Measurements from ENCODE around the gene ORAI2. TPM values are rescaled to one million over a fixed set of nuclear protein-coding genes. Genes with fewer than 3 reads are reported as not detected.

Gene ORAI2
- polyA plus RNA-seq, 3 donors: 5.4 to 17.8 (median 11.6) TPM

DNA sequence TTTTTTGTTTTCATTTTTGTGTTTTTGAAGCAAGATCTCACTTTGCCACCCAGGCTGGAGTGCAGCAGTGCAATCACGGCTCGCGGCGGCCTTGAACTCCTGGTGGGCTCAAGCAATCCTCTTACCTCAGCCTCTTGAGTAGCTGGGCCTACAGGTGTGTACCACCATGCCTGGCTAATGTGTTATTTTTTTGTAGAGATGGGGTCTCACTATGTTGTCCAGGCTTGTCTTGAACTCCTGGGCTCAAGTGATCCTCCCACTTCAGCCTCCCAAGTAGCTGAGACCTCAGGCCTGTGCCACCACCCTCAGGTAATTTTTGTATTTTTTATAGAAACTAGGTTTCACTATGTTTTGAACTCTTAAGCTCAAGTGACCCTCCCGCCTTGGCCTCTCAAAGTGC is 22.5 kb upstream of the ORAI2 start:
- H3K27ac ChIP-seq (ENCODE audit: low read depth, low read length): no peak overlapping the region
- WGBS, 3 donors: 95 to 98% (median 97%) methylated on average over 5 of the region's 5 CpGs

DNA sequence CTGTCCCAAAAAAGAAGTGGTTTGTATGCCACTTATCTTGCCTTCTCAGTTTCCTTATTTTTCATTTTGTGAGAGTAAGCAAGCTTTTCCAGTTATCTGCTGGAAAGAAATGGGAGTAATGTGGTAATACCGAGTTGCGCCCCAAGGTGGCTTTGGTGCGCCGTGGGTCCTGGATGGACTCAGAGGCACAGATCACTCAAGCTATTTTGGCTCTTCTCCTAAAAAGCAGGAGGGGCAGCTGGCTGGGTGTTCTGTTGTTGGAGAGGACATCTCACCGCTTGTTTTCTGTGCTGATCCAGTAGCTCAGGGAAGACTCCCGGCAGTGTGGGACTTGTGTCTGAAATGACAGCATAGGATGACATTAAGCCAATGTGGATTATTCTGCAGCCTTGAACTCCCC is 20.8 kb upstream of the ORAI2 start:
- no peak overlapping the region for H3K27ac ChIP-seq (ENCODE audit: low read depth, low read length)
- WGBS, 3 donors: 43 to 69% (median 55%) methylated on average over 6 of the region's 6 CpGs

DNA sequence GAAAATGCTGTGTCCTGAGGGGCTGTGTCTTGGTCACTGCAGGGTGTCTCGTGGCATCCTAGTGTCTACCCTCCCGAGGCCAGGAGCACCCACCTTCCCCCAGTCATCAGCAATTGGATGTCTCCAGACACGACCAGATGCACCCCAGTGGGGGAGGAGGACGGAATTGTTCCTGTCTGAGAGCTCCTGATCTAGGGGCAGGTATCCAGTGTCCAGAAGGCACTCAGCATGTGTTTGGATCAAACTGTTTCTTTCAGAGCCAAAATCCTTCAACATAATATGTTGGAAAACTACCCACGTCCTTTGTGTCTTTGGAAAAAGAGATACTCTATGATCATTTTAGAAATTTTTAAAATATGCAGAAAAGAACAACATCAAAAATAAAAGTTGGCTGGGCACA is 20.3 kb upstream of the ORAI2 start:
- 71 to 82% (median 79%) methylated on average over 5 of the region's 5 CpGs for WGBS, 3 donors
- no peak overlapping the region for H3K27ac ChIP-seq (ENCODE audit: low read depth, low read length)

DNA sequence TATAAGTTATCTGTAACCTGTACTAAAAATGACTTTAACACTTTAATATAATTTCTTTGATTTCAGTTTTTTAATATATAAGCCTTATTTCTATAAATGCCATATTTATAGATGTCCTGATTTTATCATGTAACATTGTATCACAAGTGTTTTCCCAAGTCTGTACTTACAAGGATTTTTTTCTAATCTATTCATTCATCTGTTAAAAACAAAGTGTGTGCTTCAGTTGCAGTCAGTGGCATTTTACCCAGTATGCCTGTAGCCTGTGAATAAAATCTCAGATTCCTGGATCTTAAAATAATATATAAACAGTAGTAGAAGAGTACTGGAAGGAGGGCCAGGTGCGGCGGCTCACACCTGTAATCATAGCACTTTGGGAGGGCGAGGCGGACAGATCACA is 19.8 kb upstream of the ORAI2 start:
- no peak overlapping the region for H3K27ac ChIP-seq (ENCODE audit: low read depth, low read length)
- WGBS, 3 donors: 95 to 97% (median 96%) methylated on average over 4 of the region's 4 CpGs

DNA sequence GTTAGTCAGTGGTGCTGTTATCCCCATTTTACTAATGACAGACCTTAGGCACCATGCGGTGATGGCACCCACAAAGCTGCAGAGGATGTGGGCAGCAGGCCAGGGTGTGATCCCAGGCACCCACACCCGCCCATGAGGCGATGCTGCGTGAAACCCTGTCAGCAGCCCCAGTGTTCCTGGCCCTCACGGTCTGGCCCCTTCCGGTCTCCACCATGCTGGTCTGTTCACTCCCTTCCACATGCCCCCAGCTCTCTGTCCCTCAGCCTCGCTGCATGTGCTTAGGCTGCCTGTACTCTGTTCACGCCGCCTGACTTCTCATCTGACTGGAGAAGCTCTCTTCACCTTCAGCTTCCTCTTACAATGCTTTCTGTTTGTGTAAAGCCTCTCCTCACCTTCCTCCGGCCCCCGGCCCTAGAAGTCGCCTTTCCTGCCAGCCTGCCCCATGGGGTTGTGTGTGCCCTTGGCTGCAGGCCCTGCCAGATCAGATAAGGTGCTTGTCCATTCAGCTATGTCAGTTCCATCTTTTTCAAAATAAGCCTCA is 17.6 kb upstream of the ORAI2 start:
- H3K27ac ChIP-seq (ENCODE audit: low read depth, low read length): no peak overlapping the region
- 56 to 79% (median 64%) methylated on average over 12 of the region's 12 CpGs for WGBS, 3 donors

DNA sequence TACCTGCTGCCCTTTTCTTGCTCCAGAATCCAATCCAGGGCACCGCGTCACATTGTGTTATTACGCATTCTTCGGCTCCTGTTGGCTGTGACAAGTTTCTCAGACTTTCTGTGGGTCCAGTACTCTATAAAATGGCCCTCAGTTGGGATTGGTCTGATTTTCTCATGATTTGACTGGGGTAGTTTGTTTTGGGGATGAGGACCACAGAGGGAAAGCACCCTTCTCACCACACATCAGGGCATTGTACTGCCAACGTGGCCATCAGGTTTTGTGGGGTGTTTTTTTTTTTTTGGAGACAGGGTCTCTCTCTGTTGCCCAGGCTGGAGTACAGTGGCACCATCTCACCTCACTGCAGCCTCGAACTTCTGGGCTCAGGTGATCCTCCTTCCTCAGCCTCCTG is 17.0 kb upstream of the ORAI2 start:
- no peak overlapping the region for H3K27ac ChIP-seq (ENCODE audit: low read depth, low read length)
- WGBS, 3 donors: 85 to 94% (median 88%) methylated on average over 6 of the region's 6 CpGs

DNA sequence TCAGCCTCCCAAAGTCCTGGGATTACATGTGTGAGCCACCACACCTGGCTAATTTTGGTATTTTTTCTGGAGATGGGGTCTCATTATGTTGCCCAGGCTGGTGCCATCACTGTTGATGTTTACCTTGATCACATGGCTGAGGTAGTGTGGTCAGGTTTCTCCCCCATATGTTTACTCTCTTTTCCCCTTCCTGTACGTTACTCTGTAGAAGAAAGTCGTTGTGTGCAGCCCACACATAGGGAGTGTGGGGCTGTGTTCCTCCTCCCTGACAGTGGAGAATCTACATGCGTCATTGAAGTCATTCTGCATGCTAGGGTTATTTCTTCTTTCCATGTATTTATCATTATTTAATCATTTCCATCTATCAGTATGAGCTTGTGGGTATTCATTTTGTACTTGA is 16.3 kb upstream of the ORAI2 start:
- 65 to 76% (median 69%) methylated on average over 3 of the region's 3 CpGs for WGBS, 3 donors

DNA sequence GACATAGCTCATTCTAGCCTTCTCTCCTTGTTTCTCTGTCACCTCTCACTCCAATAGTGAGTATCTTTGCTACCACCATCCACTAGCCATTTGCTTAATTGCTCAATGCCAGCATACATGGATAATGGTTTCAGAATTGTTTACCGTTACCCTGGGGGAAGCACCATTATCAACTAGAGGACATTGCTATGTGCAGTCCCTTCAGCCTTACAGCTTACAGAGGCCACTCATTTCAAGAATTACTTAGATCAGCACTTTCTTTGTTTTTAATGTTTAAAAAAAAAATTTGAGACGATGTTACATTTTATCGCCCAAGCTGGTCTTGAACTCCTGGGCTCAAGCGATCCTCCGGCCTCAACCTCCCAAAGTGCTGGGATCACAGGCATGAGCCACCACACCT is 14.8 kb upstream of the ORAI2 start:
- H3K27ac ChIP-seq (ENCODE audit: low read depth, low read length): no peak overlapping the region
- WGBS, 3 donors: 93 to 94% (median 93%) methylated on average over 5 of the region's 5 CpGs

More for the DNA sequence above, 16.3 kb upstream of the ORAI2 start:
- no peak overlapping the region for H3K27ac ChIP-seq (ENCODE audit: low read depth, low read length)

DNA sequence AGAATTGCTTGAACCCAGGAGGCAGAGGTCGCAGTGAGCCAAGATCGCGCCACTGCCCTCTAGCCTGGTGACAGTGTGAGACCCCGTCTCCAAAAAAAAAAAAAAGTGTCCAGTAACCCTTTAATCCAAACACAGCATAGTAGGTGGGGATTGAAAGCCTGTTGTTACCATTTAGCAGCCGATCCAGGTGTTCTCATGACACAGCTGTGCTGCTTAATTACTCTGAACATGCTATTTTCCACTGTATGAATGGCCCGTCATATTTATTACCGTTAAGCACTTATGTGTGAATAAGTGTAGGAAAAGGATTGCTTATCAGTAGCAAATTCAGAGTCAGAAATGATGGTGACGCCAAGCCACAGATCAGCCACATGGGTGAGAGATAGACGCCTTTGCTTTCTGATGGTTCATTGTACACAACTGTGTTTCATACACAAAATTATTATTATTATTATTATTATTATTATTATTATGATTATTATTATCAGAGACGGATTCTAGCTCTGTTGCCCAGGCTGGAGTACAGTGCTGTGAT is 11.6 kb upstream of the ORAI2 start:
- 89 to 91% (median 89%) methylated on average over 10 of the region's 10 CpGs for WGBS, 3 donors
- H3K27ac ChIP-seq (ENCODE audit: low read depth, low read length): no peak overlapping the region

DNA sequence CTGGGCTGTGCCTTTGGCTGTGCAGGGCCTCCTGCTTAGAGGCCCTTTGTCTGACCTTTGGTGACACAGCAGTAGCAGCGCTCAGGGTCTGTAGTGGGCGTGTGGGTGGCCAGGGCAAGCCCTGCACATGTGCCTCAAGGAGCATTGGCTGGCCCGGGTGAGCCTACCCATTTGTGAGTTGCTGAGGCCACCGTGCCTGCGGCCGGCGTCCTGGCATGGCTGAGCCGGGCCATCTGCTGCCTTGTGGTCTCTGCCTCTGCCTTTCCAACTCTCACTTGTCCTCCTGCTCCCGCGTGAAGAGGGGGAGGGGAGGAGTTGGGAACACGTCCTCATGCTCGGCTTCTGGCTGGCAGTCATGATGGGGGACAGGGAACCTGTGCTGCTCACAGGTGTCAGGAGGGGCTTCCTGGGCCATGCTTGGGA is 9.2 kb upstream of the ORAI2 start:
- WGBS, 3 donors: 62 to 72% (median 71%) methylated on average over 11 to 12 of the region's 12 CpGs
- H3K27ac ChIP-seq (ENCODE audit: low read depth, low read length): no peak overlapping the region

DNA sequence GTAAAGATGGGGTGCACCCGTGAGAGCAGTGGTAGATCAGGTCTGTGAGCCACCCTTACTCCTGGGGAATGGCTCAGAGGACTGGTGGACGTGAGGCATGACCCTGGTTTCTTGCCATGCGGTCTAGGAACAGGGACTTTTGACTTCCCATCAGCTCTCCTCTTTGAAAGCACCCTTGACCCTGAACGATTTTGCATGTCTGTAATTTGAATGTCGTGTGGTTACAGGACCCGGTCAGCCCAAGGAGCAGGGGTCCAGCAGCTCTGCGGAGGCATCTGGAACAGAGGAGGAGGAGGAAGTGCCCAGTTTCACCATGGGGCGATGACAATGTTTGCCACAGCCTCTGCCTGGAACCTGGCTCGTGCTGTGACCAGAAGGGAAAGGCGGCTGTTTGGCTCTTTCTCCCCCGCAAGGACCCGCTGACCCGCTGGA is 8.6 kb upstream of the ORAI2 start:
- no peak overlapping the region for H3K27ac ChIP-seq (ENCODE audit: low read depth, low read length)
- 60 to 87% (median 63%) methylated on average over 12 to 13 of the region's 13 CpGs for WGBS, 3 donors

DNA sequence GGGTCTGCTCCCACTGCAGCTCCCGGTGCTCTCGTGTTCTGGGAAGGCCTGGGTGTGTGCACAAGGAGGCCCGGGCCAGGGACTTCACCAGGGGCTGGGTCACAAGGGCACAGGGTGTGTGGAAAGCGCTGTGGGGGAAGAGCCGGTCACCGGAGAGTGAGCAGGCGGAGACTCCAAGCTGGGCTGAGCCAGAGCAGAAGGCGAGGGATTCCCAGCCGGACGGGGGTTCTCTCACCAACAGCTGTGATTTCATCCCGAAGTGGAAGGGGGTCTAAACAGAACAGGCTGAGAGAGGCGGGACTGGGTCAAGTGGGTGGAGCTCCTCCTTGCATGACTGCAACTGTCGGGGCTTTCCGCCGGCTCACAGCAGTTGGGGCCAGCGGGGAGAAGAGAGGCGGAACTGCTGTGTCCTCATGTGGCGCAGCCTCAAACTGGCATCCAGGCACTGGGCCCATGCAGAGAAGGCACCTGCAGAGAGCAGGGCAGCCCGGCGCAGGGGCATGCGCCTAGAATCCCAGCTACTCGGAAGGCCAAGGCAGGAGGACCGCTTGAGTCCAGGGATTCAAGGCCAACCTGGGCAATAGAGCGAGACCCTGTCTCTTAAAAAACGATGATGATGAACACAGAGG is 7.6 kb upstream of the ORAI2 start:
- 41 to 79% (median 51%) methylated on average over 24 to 25 of the region's 25 CpGs for WGBS, 3 donors
- H3K27ac ChIP-seq (ENCODE audit: low read depth, low read length): peak overlapping the region; percentile 85

DNA sequence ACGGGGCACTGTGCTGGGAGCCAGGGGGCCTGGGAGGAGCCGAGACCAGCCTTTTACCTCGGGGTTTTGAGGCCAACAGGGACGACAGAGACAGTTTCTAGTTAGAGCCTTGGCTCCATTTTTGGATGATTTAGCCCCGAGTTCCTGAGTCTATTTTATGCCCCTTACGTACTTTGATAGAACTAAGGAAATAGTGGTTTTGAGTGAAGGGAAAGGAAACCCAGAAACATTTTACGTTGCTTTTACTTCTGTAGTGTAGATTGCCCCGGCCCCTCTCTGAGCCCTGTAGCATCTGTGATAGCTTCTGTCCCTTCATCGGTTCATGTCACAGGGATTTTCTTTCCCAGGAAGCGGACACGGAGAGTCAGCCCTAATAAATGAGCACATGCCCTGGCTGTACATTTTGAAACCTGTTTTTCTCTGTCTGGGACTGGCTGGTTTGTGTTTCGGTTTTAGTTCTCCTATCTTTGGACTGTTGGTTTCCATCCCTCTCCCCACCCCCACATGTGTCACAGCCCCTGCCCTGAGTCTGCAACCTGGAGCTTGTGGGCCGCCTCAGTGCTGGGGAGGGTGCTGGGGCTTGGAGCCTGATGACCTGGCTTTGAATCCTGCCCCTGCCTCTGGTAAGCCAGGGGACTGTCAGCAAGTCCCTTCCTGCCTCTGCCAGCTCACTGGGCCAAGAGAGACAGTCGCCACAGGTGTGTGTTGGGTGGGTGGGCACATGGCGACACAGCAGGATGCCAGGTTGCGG is 6.9 kb upstream of the ORAI2 start:
- 58 to 84% (median 67%) methylated on average over 16 of the region's 16 CpGs for WGBS, 3 donors
- peak overlapping the region; percentile 85 for H3K27ac ChIP-seq (ENCODE audit: low read depth, low read length)

DNA sequence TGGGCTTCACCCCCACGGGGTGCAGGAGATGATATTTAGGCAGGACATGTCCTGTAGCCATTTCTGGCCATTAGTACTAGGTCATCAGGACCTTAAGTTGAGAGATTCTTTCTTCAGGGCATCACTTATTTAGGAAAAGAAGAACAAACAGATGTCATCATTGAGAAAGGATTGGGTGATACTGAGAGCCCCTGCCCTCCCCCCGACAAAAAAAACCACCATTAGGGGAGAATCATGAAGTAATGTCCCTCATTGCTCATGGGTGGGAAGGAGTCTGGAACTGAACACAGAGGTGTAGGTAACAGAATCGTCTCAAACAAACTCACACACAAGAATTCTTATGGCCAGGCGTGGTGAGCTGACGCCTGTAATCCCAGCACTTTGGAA is 6.4 kb upstream of the ORAI2 start:
- H3K27ac ChIP-seq (ENCODE audit: low read depth, low read length): no peak overlapping the region
- WGBS, 3 donors: 72 to 91% (median 79%) methylated on average over 5 of the region's 5 CpGs

DNA sequence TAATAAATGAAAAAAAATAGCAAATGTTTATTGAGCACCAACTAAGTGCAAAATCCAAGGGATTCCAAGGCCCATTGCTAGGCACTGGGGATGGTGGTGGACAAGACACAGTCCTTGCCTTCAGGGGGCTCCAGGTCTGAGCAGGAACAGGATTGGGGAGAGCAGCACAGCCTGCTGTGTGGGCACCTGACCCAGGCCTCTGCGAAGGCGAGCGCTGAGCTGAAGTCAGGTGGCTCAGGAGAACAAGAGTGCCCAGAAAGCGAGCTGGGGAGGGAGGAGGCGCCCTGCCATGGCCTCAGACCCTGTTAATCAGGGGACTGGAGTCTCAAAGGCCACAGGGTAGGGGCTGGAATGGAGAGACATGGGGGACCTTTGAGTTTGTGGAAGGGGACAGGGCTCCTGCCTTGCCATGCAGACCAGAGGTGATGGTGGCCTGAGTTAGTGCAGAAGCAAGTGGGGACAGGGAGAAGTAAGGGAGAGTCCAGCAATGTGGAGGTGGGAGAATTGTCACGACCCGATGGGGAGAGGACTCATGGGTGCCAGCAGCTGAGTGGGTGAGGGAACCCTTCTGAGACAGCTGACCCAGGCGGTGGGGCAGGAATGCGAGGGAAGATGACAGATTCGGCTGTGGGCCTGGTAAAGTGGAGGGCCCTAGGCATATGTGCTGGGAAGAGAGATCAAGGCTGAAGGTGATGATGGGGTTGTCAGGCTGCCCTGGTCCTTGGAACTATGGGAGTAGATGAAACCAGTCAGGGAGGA is 4.1 kb upstream of the ORAI2 start:
- 91 to 94% (median 94%) methylated on average over 10 of the region's 10 CpGs for WGBS, 3 donors
- no peak overlapping the region for H3K27ac ChIP-seq (ENCODE audit: low read depth, low read length)

DNA sequence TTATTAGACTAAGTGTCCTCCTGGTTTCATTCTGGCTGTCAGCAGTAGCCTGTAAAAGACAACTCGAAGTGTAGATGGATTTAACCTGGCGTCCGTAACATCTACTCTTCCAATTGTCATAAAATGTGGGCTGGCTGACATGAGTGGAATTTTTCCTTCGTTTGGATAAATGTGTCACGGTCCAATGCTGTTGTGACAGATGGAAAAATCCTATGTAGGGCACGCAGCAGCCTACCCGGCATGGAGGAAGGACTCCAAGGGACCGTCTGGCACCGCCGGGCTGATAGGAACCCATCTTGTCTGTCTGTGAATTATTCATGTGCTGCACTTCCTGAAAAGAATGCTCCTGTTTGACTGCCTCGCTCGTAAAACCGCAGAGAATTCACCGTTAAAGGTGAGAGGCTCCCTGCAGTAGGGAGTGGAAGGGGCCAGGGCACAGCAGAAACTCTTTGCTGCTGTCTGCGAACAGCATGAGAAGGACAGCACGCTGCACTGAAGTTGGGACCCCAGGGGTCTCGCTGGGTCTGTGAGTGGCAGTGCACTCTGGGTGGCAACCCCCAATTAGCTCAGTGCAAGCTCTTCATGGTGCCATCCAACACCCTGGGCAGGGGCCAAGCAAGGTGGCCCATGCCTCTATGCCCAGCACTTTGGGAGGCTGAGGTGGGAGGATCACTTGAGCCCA is 1.6 kb upstream of the ORAI2 start:
- WGBS, 3 donors: 38 to 57% (median 40%) methylated on average over 17 of the region's 17 CpGs
- H3K27ac ChIP-seq (ENCODE audit: low read depth, low read length): peak overlapping the region; percentile 6

DNA sequence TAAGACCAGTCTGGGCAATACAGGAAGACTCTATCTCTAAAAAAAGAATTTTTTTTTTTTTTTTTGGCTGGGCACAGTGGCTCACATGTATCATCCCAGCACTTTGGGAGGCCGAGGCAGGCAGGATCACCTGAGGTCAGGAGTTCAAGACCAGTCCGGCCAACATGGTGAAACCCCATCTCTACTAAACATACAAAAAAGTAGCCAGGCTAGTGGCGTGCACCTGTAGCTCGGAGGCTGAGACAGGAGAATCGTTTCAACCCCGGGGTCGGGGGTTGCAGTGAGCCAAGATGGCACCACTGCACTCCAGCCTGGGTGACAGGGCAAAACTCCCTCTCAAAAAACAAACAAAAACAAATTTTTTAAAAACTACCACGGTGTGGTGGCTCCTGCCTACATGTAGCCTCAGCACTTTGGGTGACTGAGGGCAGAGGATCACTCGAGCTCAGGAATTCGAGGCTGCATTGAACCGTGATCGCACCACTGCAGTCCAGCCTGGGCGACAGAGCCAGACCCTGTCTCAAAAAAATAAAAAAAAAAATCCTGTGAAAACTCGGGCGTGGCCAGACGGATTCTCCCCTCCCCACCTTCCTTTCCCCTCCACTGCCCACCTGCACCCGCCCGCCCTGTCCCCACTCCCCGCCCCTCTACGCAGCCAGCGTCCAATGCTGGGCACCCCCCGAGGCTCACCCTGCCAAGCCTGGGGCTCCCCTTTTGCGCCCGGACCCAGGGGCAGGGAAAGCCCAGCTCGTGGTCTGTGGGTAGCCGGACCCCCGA is 745 bp upstream of the ORAI2 start:
- WGBS, 3 donors: 18 to 36% (median 36%) methylated on average over 24 to 27 of the region's 27 CpGs
- H3K27ac ChIP-seq (ENCODE audit: low read depth, low read length): no peak overlapping the region

DNA sequence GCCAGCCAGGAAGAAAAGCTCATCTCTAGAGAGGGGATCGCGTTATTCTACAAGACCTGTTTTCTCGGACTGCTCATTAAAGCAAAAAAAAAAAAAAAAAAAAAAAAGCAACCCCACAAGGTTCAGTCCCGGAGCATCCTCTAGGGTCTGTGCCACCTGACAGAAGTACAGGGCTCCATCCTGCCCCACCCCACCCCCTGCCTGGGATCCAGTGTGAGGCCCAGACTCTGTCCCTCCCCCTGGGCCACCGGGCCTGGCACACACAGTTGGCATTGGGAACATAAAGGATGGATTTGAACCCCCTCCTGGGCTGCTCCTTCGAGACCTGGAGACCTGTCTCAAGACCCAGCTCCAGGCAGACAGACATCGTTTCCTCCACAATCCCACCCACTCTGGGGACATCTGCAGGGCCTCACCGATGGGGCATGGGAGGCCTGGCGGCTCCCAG is 688 bp downstream of the ORAI2 start:
- 20 to 33% (median 21%) methylated on average over 9 of the region's 9 CpGs for WGBS, 3 donors
- H3K27ac ChIP-seq (ENCODE audit: low read depth, low read length): no peak overlapping the region

Data from adipose tissue (tissue), 3 donors.